ENCODE data around the gene NEMP2.

The NEMP2 gene

DNA sequence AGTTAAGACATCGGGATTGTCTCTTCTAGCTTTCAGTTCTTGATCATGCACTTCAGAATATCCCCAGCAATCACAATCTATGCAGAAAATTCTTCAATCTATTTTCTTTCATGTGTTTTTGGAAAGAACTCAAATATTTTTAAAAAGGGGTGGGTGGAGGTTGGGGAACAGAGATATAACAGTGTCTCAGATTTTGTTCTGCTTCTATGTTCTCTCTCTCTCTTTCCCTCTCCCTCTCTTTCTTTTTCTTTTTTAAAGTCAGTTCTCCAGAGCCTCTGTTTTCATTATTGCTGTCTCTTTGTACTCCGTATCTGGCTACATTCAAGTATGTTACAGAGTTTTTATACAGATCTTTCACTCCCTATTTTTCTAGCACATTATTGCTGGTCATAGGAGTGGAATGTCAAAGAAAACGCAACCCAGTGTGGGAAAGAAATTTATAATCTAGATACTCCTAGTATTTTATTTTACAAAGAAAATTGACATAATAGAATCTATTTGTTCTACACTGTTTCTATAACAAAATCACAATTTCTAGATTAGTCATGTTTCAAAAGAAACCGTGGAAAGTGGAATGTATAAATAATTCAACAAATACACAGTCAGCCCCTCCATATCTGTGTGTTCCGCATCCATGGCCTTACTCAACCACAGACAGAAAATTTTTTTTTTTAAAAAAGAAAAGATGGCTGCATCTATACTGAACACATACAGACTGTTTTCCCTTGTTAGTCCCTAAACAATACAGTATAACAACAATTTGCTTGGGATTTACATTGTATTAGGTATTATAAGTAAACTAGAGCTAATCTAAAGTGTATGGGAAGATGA lies 11.2 kb upstream of the NEMP2 start:
- ATAC-seq, result peak; percentile 28; the same call in 1 of the 3 replicates
- TF ChIP-seq SNAI2 (CRISPR knock-in tag; IDR thresholded peaks at IDR 0.05) (no peak), PPARA (CRISPR knock-in tag; IDR thresholded peaks at IDR 0.05; ENCODE audit: borderline replicate concordance) (no peak), ZNF70 (CRISPR knock-in tag; IDR thresholded peaks at IDR 0.05) (no peak), CSDC2 (CRISPR knock-in tag; IDR thresholded peaks at IDR 0.05) (no peak), BACH2 (CRISPR knock-in tag; IDR thresholded peaks at IDR 0.05; ENCODE audit: borderline replicate concordance) (no peak), ZNF8 (CRISPR knock-in tag; IDR thresholded peaks at IDR 0.05) (no peak), TCF4 (CRISPR knock-in tag; IDR thresholded peaks at IDR 0.05; ENCODE audit: borderline replicate concordance) (no peak)
- TF ChIP-seq, protein P1, sequence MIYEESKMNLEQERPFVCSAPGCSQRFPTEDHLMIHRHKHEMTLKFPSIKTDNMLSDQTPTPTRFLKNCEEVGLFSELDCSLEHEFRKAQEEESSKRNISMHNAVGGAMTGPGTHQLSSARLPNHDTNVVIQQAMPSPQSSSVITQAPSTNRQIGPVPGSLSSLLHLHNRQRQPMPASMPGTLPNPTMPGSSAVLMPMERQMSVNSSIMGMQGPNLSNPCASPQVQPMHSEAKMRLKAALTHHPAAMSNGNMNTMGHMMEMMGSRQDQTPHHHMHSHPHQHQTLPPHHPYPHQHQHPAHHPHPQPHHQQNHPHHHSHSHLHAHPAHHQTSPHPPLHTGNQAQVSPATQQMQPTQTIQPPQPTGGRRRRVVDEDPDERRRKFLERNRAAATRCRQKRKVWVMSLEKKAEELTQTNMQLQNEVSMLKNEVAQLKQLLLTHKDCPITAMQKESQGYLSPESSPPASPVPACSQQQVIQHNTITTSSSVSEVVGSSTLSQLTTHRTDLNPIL (CRISPR knock-in tag; IDR thresholded peaks at IDR 0.05; ENCODE audit: low read depth), result no peak
- TF ChIP-seq, protein P2, sequence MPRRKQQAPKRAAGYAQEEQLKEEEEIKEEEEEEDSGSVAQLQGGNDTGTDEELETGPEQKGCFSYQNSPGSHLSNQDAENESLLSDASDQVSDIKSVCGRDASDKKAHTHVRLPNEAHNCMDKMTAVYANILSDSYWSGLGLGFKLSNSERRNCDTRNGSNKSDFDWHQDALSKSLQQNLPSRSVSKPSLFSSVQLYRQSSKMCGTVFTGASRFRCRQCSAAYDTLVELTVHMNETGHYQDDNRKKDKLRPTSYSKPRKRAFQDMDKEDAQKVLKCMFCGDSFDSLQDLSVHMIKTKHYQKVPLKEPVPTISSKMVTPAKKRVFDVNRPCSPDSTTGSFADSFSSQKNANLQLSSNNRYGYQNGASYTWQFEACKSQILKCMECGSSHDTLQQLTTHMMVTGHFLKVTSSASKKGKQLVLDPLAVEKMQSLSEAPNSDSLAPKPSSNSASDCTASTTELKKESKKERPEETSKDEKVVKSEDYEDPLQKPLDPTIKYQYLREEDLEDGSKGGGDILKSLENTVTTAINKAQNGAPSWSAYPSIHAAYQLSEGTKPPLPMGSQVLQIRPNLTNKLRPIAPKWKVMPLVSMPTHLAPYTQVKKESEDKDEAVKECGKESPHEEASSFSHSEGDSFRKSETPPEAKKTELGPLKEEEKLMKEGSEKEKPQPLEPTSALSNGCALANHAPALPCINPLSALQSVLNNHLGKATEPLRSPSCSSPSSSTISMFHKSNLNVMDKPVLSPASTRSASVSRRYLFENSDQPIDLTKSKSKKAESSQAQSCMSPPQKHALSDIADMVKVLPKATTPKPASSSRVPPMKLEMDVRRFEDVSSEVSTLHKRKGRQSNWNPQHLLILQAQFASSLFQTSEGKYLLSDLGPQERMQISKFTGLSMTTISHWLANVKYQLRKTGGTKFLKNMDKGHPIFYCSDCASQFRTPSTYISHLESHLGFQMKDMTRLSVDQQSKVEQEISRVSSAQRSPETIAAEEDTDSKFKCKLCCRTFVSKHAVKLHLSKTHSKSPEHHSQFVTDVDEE (CRISPR knock-in tag; IDR thresholded peaks at IDR 0.05), result no peak

DNA sequence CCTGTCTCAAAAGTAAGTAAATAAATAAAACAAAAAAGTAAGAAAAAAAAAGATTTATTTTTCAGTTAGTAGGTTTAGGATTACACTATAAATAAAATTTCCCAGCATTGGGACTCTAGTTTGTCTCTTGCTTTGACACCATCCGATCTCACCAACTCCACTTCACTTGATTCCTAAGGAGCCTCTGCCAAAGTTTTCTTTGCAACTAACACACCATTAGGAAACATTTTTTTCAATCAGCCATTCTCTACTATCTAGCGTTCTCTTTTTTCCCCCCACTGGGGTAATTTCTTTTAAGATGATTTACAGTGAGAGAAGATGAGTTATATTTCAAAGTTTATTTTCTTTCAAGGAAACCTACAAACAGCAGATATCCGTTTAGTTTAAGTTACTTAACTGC lies 10.6 kb upstream of the NEMP2 start:
- TF ChIP-seq ZC3H10 (CRISPR knock-in tag; IDR thresholded peaks at IDR 0.05) (no peak), TCF4 (CRISPR knock-in tag; IDR thresholded peaks at IDR 0.05; ENCODE audit: borderline replicate concordance) (no peak), PPARA (CRISPR knock-in tag; IDR thresholded peaks at IDR 0.05; ENCODE audit: borderline replicate concordance) (no peak), ZNF8 (CRISPR knock-in tag; IDR thresholded peaks at IDR 0.05) (no peak), OSR1 (CRISPR knock-in tag; IDR thresholded peaks at IDR 0.05) (no peak), SNAI2 (CRISPR knock-in tag; IDR thresholded peaks at IDR 0.05) (no peak), CSDC2 (CRISPR knock-in tag; IDR thresholded peaks at IDR 0.05) (no peak), ZNF70 (CRISPR knock-in tag; IDR thresholded peaks at IDR 0.05) (no peak), BACH2 (CRISPR knock-in tag; IDR thresholded peaks at IDR 0.05; ENCODE audit: borderline replicate concordance) (no peak), RARB (CRISPR knock-in tag; IDR thresholded peaks at IDR 0.05) (no peak)
- TF ChIP-seq, protein P1 (CRISPR knock-in tag; IDR thresholded peaks at IDR 0.05; ENCODE audit: low read depth), result no peak
- TF ChIP-seq, protein P3, sequence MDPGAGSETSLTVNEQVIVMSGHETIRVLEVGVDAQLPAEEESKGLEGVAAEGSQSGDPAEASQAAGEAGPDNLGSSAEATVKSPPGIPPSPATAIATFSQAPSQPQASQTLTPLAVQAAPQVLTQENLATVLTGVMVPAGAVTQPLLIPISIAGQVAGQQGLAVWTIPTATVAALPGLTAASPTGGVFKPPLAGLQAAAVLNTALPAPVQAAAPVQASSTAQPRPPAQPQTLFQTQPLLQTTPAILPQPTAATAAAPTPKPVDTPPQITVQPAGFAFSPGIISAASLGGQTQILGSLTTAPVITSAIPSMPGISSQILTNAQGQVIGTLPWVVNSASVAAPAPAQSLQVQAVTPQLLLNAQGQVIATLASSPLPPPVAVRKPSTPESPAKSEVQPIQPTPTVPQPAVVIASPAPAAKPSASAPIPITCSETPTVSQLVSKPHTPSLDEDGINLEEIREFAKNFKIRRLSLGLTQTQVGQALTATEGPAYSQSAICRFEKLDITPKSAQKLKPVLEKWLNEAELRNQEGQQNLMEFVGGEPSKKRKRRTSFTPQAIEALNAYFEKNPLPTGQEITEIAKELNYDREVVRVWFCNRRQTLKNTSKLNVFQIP (CRISPR knock-in tag; IDR thresholded peaks at IDR 0.05; ENCODE audit: borderline replicate concordance, low read depth), result no peak
- TF ChIP-seq, protein P2 (CRISPR knock-in tag; IDR thresholded peaks at IDR 0.05), result no peak
- ATAC-seq, result no peak

DNA sequence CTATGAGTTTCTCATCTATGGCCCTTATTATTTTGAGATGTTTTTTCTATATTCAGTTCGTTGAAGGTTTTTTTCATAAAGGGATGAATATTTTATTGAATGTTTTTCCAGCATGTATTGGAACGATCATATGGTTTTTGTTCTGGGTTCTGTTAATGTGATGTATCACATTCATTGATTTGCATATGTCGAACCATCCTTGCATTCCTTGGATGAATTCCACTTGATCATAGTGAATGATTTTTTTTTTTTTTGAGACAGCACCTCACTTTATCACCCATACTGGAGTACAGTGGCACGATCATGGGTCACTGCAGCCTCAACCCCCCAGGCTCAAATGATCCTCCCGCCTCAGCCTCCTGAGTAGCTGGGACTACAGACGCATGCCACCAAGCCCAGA lies 5.5 kb upstream of the NEMP2 start:
- no peak for ATAC-seq
- TF ChIP-seq CSRNP3 (CRISPR knock-in tag; IDR thresholded peaks at IDR 0.05) (no peak), TOX (CRISPR knock-in tag; IDR thresholded peaks at IDR 0.05; ENCODE audit: borderline replicate concordance) (no peak), PPARA (CRISPR knock-in tag; IDR thresholded peaks at IDR 0.05; ENCODE audit: borderline replicate concordance) (no peak), ESRRG (CRISPR knock-in tag; IDR thresholded peaks at IDR 0.05) (no peak), TCF4 (CRISPR knock-in tag; IDR thresholded peaks at IDR 0.05; ENCODE audit: borderline replicate concordance) (no peak), OSR1 (CRISPR knock-in tag; IDR thresholded peaks at IDR 0.05) (no peak), RARB (CRISPR knock-in tag; IDR thresholded peaks at IDR 0.05) (no peak), ISL1 (CRISPR knock-in tag; IDR thresholded peaks at IDR 0.05) (no peak), ZNF8 (CRISPR knock-in tag; IDR thresholded peaks at IDR 0.05) (no peak), CSDC2 (CRISPR knock-in tag; IDR thresholded peaks at IDR 0.05) (no peak), GLIS3 (CRISPR knock-in tag; IDR thresholded peaks at IDR 0.05) (no peak)
- TF ChIP-seq, protein P4, sequence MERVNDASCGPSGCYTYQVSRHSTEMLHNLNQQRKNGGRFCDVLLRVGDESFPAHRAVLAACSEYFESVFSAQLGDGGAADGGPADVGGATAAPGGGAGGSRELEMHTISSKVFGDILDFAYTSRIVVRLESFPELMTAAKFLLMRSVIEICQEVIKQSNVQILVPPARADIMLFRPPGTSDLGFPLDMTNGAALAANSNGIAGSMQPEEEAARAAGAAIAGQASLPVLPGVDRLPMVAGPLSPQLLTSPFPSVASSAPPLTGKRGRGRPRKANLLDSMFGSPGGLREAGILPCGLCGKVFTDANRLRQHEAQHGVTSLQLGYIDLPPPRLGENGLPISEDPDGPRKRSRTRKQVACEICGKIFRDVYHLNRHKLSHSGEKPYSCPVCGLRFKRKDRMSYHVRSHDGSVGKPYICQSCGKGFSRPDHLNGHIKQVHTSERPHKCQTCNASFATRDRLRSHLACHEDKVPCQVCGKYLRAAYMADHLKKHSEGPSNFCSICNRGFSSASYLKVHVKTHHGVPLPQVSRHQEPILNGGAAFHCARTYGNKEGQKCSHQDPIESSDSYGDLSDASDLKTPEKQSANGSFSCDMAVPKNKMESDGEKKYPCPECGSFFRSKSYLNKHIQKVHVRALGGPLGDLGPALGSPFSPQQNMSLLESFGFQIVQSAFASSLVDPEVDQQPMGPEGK (CRISPR knock-in tag; IDR thresholded peaks at IDR 0.05; ENCODE audit: borderline replicate concordance), result no peak
- TF ChIP-seq, protein P3 (CRISPR knock-in tag; IDR thresholded peaks at IDR 0.05; ENCODE audit: borderline replicate concordance, low read depth), result no peak
